Measurements from ENCODE around the gene ATAD3A.

ATAD3A gene

DNA sequence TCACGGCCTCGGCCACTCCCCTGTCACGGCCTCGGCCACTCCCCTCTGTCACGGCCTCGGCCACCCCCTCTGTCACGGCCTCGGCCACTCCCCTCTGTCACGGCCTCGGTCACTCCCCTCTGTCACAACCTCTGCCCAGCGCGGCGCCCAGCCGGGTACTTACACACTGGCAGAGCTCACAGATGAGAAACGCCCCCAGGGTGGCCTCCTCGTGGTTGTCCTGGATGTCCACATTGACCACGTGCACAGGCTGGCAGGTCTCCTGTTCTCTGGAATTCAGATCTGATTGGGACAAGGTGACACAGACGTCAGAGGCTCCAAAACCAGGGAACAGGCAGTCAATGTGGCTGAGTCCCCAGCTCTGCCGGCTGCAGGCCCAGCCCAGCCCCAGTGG is 31.7 kb downstream of the ATAD3A start:
- no peak for TF ChIP-seq CTCF (IDR thresholded peaks at IDR 0.05; ENCODE audit: control insufficient read depth, insufficient read depth, low read depth, low read length, missing control alignments)
- H3K4me3 ChIP-seq (ENCODE audit: control insufficient read depth, low read depth, low read length): no peak overlapping the region
- DNase-seq (ENCODE audit: low read depth): no peak

- no peak for TF ChIP-seq CTCF (IDR thresholded peaks at IDR 0.05; ENCODE audit: control insufficient read depth, insufficient read depth, low read depth, low read length, missing control alignments)
- DNase-seq (ENCODE audit: low read depth): no peak
- no peak overlapping the region for H3K4me3 ChIP-seq (ENCODE audit: control insufficient read depth, low read depth, low read length)
These were observed 32.6 kb downstream of the ATAD3A start for GRCh38 chr1:1544544-1544943.

DNA sequence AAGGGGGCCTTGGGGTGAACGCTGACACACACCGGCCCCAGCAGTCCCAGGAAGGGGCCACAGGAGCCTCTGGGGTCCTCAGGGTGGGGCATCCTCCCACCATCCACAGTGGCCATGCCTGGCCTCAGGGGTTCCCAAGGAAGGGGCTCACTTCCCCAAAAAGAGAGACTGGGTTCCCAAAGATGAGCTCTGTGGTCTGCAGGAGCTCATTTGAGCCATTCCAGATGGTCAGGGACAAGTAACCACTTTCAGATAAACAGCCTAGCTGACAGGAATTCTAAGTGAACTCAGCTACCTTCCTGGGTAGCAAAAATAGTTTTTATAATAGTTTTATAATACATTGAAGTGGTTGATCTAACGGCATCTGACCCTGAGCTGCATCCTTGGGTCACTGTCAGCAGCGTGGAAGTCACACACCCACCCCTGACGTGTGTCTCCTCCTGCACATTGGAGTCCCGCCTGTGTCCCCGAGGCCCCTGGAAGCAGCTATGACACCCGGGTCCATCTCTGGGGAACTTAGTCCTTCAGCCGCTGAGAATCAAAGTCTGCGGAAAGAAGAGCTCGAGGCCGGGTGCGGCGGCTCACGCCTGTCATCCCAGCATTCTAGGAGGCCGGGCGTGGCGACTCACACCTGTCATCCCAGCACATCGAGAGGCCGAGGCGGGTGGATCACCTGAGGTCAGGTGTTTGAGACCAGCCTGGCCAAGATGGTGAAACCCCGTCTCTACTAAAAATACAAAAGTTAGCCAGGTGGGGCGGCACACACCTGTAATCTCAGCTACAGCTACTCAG is 34.2 kb downstream of the ATAD3A start:
- DNase-seq (ENCODE audit: low read depth): no peak
- H3K4me3 ChIP-seq (ENCODE audit: control insufficient read depth, low read depth, low read length): no peak overlapping the region
- TF ChIP-seq CTCF (IDR thresholded peaks at IDR 0.05; ENCODE audit: control insufficient read depth, insufficient read depth, low read depth, low read length, missing control alignments): no peak

DNA sequence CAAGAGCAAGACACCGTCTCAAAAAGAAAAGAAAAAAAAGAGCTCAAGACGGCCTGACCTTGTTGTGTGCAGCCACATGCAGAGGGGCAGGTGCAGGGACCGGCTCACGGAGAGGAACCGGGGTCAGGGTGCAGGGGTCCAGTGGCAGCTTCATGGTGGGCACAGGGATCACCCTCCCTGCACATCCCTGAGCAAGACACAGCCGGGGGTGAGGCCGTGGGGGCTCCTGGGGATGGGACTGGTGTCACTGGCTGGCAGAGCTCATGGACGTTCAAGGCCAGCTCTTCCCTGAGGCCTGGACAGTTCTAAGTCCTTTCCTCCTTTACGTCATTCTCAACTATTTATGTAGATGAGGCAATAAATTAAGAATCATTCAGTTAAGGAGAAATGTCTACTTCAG is 35.0 kb downstream of the ATAD3A start:
- no peak for DNase-seq (ENCODE audit: low read depth)
- no peak overlapping the region for H3K4me3 ChIP-seq (ENCODE audit: control insufficient read depth, low read depth, low read length)
- TF ChIP-seq CTCF (IDR thresholded peaks at IDR 0.05; ENCODE audit: control insufficient read depth, insufficient read depth, low read depth, low read length, missing control alignments): no peak

GRCh38 chr1:1547476-1547875 is 35.5 kb downstream of the ATAD3A start:
- DNase-seq (ENCODE audit: low read depth): no peak
- TF ChIP-seq CTCF (IDR thresholded peaks at IDR 0.05; ENCODE audit: control insufficient read depth, insufficient read depth, low read depth, low read length, missing control alignments): no peak
- no peak overlapping the region for H3K4me3 ChIP-seq (ENCODE audit: control insufficient read depth, low read depth, low read length)

DNA sequence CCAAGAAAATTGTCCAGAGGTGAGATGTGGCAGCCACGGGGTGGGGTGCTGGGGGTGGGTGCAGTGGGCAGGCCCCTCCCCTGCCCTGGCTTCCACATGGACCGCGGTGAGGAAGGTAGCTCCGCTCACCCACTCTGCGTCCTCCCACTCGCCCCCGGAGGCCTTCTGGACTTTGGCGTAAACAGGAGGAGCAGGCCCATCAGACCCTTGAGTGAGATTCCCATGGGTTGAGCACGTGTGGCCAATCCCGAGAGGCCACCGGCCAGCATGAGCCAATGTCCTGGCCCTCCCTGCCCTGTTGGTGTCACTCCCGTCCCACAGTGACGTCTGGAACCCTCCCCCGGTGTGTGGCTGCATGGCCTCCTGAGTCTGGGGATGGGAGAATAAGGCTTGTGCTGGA is 36.6 kb downstream of the ATAD3A start:
- no peak for DNase-seq (ENCODE audit: low read depth)
- TF ChIP-seq CTCF (IDR thresholded peaks at IDR 0.05; ENCODE audit: control insufficient read depth, insufficient read depth, low read depth, low read length, missing control alignments): no peak

More for the DNA sequence above, 36.6 kb downstream of the ATAD3A start:
- no peak overlapping the region for H3K4me3 ChIP-seq (ENCODE audit: control insufficient read depth, low read depth, low read length)
